Measurements from ENCODE around the gene GCC2.
"Not testable (repeated sequence)": the region's sequence is repeated elsewhere in the genome, so short reads cannot be mapped to it uniquely, and the experiment has no call there.

Gene GCC2

DNA sequence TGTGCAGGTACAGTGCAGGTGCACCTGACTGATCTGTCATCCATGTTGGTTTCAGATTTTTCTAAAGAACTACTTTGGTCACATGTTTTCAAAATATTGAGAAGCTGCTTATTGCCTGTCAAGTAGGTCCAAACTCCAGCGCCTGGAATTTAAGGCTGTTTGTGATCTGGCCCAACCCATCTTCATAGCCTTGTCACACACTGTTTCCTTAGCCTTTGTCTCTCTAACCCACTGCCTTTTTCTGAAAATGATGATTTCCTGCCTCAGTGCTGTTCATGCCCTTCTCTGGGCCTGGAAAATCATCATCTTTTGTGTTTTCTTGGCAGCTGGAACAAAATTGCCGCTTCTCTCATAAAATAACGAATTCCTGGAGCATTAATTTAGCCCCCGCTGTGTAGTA lies 92.4 kb downstream of the GCC2 start:
- Histone ChIP-seq H3K9me3 (ENCODE audit: control insufficient read depth, low read length) (peaks cover 22% of the 10 kb centered on the region), H3K36me3 (ENCODE audit: control insufficient read depth, insufficient read depth, low read length) (peaks cover 41% of the 10 kb centered on the region), H3K4me1 (ENCODE audit: control insufficient read depth, insufficient read depth, low read length, poor library complexity, severe bottlenecking) (peaks cover 13% of the 10 kb centered on the region), H3K27ac (ENCODE audit: low read depth, low read length, severe bottlenecking) (no peak overlapping the region), H3K4me3 (ENCODE audit: extremely low read depth, insufficient read depth, low read length, poor library complexity, severe bottlenecking) (no peak overlapping the region)
- WGBS, 2 experiments (ENCODE audit: insufficient coverage in 2 of 2) = 100% methylated on average over 1 to 4 of the region's 4 CpGs

DNA sequence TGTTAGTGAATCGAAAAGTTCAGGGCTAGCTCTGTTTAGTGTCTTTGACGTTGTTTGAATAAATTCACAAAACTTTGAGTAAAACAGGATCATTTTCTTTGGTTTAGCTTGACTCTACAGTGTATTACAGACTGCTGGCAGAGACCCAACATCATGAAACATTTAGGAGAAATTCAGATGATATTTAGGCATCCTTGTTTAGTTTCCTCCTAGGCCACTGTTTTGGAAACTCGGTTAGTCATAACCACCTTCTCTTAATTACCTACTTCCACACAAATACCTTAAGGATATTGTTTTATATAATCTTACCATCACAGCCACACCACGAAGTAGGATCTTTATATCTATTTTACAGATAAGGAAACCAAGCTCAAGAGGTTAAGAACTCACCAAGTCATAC lies 93.1 kb downstream of the GCC2 start:
- 100% methylated on average over 2 of the region's 4 CpGs; no CpG with 5 or more reads in 1 of the 2 experiments for WGBS, 2 experiments (ENCODE audit: insufficient coverage in 2 of 2)
- no peak overlapping the region for H3K27ac ChIP-seq (ENCODE audit: low read depth, low read length, severe bottlenecking)
- peaks cover 22% of the 10 kb centered on the region for H3K9me3 ChIP-seq (ENCODE audit: control insufficient read depth, low read length)
- peaks cover 8% of the 10 kb centered on the region for H3K4me1 ChIP-seq (ENCODE audit: control insufficient read depth, insufficient read depth, low read length, poor library complexity, severe bottlenecking)
- H3K4me3 ChIP-seq (ENCODE audit: extremely low read depth, insufficient read depth, low read length, poor library complexity, severe bottlenecking) = no peak overlapping the region
- H3K36me3 ChIP-seq (ENCODE audit: control insufficient read depth, insufficient read depth, low read length) = peaks cover 41% of the 10 kb centered on the region

DNA sequence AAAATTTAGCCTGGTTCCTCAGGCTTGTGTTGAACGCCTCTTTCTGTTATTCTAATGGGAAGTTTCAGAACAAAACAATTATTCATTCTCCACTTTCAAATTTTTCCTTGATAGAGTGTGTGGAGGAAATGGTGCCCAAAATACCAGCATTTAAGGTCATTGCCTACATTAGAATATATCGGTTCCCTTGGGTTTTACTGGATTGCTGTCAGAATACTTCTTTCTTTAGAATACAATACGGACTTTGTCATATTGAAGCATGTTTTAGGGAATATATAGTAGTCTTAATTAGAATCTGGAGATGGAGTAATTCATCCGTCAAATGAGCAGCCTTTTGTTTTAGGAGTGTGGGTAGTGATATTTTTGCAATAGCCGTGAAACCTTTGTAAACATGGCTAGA lies 98.6 kb downstream of the GCC2 start:
- peaks cover 20% of the 10 kb centered on the region for H3K36me3 ChIP-seq (ENCODE audit: control insufficient read depth, insufficient read depth, low read length)
- peak overlapping the region; percentile 58 for H3K27ac ChIP-seq (ENCODE audit: low read depth, low read length, severe bottlenecking)
- no peak overlapping the region for H3K4me3 ChIP-seq (ENCODE audit: extremely low read depth, insufficient read depth, low read length, poor library complexity, severe bottlenecking)
- H3K9me3 ChIP-seq (ENCODE audit: control insufficient read depth, low read length) = peaks cover 16% of the 10 kb centered on the region
- H3K4me1 ChIP-seq (ENCODE audit: control insufficient read depth, insufficient read depth, low read length, poor library complexity, severe bottlenecking) = peaks cover 15% of the 10 kb centered on the region
- WGBS, 2 experiments (ENCODE audit: insufficient coverage in 2 of 2) = 74 to 76% methylated on average over 3 of the region's 5 CpGs

DNA sequence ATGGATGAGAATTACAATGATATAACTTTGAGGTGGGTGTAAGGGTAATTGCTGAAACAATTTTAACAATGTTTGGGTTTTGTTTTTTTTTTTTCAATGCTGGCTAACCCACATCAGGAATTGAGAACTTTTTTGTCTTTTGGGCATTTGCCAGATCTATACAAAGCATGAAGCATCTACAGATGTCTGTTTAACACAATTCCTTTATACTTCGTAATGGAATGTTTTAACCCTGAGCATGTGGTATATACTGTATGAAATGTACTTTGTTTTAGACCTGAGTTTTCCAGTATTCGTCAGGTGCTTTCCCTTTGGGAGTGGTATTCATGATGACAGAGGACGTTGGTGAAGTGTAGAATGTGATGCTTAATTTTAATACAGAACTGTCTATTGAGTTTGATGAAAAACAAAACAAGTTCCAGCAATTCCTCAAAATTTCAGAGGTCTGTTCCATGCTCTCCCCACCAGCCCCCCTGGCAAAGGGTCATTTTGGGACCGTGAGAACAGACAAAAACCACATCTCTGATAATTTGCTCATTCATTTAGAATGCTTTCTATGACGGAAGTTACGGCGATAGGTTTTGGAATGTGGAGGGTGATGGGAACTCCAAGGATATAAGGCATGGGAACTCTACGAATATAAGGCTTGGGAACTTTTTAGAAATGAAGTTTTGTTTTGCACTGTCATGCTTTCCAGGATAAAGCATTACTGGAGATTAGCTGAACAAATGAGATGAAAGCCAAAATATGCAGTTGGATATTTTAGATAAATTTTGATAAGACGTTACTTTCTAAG lies 99.4 kb downstream of the GCC2 start:
- Histone ChIP-seq H3K27ac (ENCODE audit: low read depth, low read length, severe bottlenecking) (peak overlapping the region; percentile 58), H3K36me3 (ENCODE audit: control insufficient read depth, insufficient read depth, low read length) (peaks cover 12% of the 10 kb centered on the region), H3K4me1 (ENCODE audit: control insufficient read depth, insufficient read depth, low read length, poor library complexity, severe bottlenecking) (peaks cover 23% of the 10 kb centered on the region), H3K4me3 (ENCODE audit: extremely low read depth, insufficient read depth, low read length, poor library complexity, severe bottlenecking) (no peak overlapping the region), H3K9me3 (ENCODE audit: control insufficient read depth, low read length) (peaks cover 8% of the 10 kb centered on the region)
- 84 to 97% methylated on average over 4 to 5 of the region's 9 CpGs for whole genome bisulfite sequencing, 2 experiments (ENCODE audit: insufficient coverage in 2 of 2)

DNA sequence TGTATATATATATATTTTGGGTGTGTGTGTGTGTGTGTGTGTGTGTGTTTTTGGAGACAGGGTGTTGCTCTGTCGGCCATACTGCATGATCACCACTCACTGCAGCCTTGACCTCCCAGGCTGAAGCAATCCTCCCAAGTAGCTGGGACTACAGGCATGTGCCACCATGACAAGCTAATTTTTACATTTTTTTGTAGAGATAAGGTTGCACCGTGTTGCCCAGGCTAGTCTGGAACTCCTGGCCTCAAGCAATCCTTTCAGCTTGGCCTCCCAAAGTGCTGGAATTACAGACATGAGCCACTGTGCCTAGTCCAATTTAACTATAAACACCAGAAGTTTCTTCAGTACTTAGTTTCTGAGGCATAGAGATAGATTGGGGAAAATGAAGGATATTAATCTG lies 103.6 kb downstream of the GCC2 start:
- H3K27ac ChIP-seq (ENCODE audit: low read depth, low read length, severe bottlenecking) = no peak overlapping the region
- H3K4me1 ChIP-seq (ENCODE audit: control insufficient read depth, insufficient read depth, low read length, poor library complexity, severe bottlenecking) = peaks cover 23% of the 10 kb centered on the region
- 100% methylated on average over 1 of the region's 2 CpGs for WGBS, 2 experiments (ENCODE audit: insufficient coverage in 2 of 2)
- no peak overlapping the region for H3K4me3 ChIP-seq (ENCODE audit: extremely low read depth, insufficient read depth, low read length, poor library complexity, severe bottlenecking)
- peaks cover 16% of the 10 kb centered on the region for H3K36me3 ChIP-seq (ENCODE audit: control insufficient read depth, insufficient read depth, low read length)
- no peaks in the 10 kb centered on the region for H3K9me3 ChIP-seq (ENCODE audit: control insufficient read depth, low read length)

DNA sequence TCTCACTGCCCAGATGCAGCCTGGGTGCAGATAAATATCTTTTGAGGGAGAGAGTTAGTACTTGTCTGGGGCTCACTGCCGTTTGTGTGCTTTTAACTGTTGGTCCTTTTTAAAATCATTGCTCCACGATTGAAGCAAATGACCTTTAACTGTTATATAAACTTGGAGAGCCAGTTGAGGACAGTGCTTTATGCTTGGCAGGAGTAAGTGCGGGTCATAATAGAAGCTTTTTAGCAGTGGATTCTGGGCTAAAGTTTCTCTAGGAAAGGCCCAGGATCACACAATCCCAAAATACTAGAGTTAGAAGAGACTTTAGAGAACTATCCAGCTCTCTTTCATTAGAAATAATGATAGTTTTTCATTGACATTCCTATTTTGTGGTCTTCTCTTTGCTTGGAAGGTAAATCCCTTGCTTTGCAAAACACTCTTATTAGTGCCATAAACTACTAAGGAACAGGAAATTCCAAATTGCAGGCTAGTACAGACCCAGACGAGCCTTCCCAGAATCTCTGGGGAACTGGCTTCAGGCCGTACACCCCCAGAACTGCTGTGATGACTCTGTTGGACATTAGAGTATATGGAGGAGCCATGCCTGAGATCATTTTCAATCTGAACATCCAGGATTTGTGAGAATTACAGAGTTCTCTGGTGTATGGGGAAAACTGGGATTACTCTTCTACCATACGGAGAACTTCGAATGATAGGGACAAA lies 104.4 kb downstream of the GCC2 start:
- Histone ChIP-seq H3K27ac (ENCODE audit: low read depth, low read length, severe bottlenecking) (peak overlapping the region; percentile 53), H3K4me3 (ENCODE audit: extremely low read depth, insufficient read depth, low read length, poor library complexity, severe bottlenecking) (no peak overlapping the region)
- WGBS, 2 experiments (ENCODE audit: insufficient coverage in 2 of 2) = 86 to 90% methylated on average over 4 of the region's 7 CpGs

DNA sequence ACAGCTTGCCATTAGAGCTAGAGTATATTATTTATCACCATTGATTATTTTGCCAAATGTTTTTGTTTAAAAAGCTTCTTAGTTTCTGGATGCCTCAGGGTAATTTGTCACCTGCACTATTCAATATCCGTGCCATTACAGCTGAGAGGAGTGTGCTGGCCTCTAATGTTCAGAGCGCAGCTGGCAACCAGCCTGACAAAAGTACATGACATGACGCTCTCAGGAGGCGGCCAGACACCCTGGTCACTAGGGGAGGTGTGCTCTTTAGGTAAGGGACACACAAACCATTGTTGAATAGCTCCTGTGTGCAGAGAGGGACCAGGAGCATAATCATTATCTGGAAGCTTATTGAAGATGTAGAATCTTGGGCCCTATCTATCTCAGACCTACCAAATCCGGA lies 105.5 kb downstream of the GCC2 start:
- Histone ChIP-seq H3K4me1 (ENCODE audit: control insufficient read depth, insufficient read depth, low read length, poor library complexity, severe bottlenecking) (peaks cover 14% of the 10 kb centered on the region), H3K4me3 (ENCODE audit: extremely low read depth, insufficient read depth, low read length, poor library complexity, severe bottlenecking) (no peak overlapping the region), H3K9me3 (ENCODE audit: control insufficient read depth, low read length) (no peaks in the 10 kb centered on the region), H3K27ac (ENCODE audit: low read depth, low read length, severe bottlenecking) (no peak overlapping the region), H3K36me3 (ENCODE audit: control insufficient read depth, insufficient read depth, low read length) (peaks cover 16% of the 10 kb centered on the region)
- WGBS, 2 experiments (ENCODE audit: insufficient coverage in 2 of 2) = 92 to 93% methylated on average over 2 to 5 of the region's 5 CpGs

More for the DNA sequence above, 104.4 kb downstream of the GCC2 start:
- Histone ChIP-seq H3K9me3 (ENCODE audit: control insufficient read depth, low read length) (no peaks in the 10 kb centered on the region), H3K4me1 (ENCODE audit: control insufficient read depth, insufficient read depth, low read length, poor library complexity, severe bottlenecking) (peaks cover 17% of the 10 kb centered on the region), H3K36me3 (ENCODE audit: control insufficient read depth, insufficient read depth, low read length) (peaks cover 16% of the 10 kb centered on the region)

DNA sequence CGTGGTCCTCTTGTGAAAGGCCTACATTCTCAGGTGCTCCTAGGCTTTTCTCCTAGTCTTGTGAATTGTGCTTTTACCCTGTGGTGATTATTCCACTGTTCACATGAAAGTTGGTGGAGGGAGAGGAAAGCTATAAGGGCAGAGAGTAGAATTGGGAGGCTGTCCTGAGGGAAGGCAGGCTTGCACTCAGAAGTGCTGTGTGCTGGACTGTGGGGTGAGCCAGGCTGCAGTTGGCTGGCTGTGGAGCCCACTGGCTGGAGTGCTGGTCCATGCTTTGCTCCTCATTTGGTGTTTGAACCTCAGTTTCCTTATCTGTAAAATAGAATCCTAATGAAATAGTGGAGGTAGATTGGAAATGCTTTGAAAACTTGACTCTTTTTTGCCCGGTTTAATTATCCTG lies 106.6 kb downstream of the GCC2 start:
- no peak overlapping the region for H3K4me3 ChIP-seq (ENCODE audit: extremely low read depth, insufficient read depth, low read length, poor library complexity, severe bottlenecking)
- WGBS, 2 experiments (ENCODE audit: insufficient coverage in 2 of 2) = 86 to 100% methylated on average over 1 of the region's 2 CpGs
- no peak overlapping the region for H3K27ac ChIP-seq (ENCODE audit: low read depth, low read length, severe bottlenecking)

DNA sequence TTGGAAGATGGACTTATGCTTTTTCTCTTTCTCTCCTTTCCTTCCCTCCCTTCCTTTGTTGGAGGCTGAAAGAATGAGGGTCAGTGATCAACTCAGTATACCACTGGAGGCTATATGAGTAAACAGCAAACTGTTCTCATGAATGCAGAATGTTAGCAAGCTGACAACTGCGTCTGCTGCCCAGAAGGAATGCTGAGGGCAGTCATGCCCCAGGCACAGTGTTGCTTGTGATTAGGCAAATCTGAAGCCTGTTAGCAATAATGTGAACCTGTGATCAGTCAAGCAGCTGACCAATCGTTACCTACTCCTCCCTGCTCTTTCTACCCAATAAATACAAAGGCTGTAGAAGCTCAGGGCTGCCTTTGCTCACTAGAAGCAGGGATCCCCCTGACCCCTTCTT lies 107.6 kb downstream of the GCC2 start:
- Histone ChIP-seq H3K4me1 (ENCODE audit: control insufficient read depth, insufficient read depth, low read length, poor library complexity, severe bottlenecking) (peaks cover 22% of the 10 kb centered on the region), H3K36me3 (ENCODE audit: control insufficient read depth, insufficient read depth, low read length) (peaks cover 16% of the 10 kb centered on the region), H3K27ac (ENCODE audit: low read depth, low read length, severe bottlenecking) (peak overlapping the region; percentile 3)
- not testable (repeated sequence) for H3K9me3 ChIP-seq (ENCODE audit: control insufficient read depth, low read length); H3K4me3 ChIP-seq (ENCODE audit: extremely low read depth, insufficient read depth, low read length, poor library complexity, severe bottlenecking)
- WGBS, 2 experiments (ENCODE audit: insufficient coverage in 2 of 2) = 81 to 92% methylated on average over 2 of the region's 2 CpGs

More for the DNA sequence above, 106.6 kb downstream of the GCC2 start:
- Histone ChIP-seq H3K36me3 (ENCODE audit: control insufficient read depth, insufficient read depth, low read length) (peaks cover 16% of the 10 kb centered on the region), H3K9me3 (ENCODE audit: control insufficient read depth, low read length) (no peaks in the 10 kb centered on the region), H3K4me1 (ENCODE audit: control insufficient read depth, insufficient read depth, low read length, poor library complexity, severe bottlenecking) (peaks cover 22% of the 10 kb centered on the region)
